ENCODE results near the gene ANKRD16.

GRCh38 chr10:5818048-5818331 lies 71.7 kb downstream of the ANKRD16 start:
- TF ChIP-seq CTCF (IDR thresholded peaks at IDR 0.05; ENCODE audit: insufficient read depth, low read depth, low read length) (no peak), EZH2 (IDR thresholded peaks at IDR 0.05; ENCODE audit: insufficient read depth, low read length) (no peak)

Measured in astrocyte (in vitro differentiated cells and primary cell).